Esophagus muscularis mucosa (tissue), 4 donors: Measurements from ENCODE around the gene CNOT1.

Experiments used
- EP300 ChIP-seq: sonication (generic); formaldehyde crosslinking; IDR thresholded peaks from one replicate; pipeline ENCODE4 v1.6.1; 2017; ENCODE audit warnings: antibody characterized with exemption
- POLR2A ChIP-seq: fragments of 450-650 bp; IDR thresholded peaks from one replicate; pipeline ENCODE4 v1.6.1; 2017; ENCODE audit warnings: antibody characterized with exemption, moderate library complexity, mild to moderate bottlenecking, low read depth
- TF ChIP-seq, protein P1 (sequence below), 3 experiments: fragments of 200-600 bp in 2 of 3; fragments of 450-650 bp in 1 of 3; sonication (generic) in 2 of 3; IDR thresholded peaks; one replicate each; pipeline ENCODE4 v1.5.1; 2017 to 2019; ENCODE audit warnings: antibody characterized with exemption in 3 of 3, mild to moderate bottlenecking in 2 of 3, moderate library complexity in 1 of 3

DNA sequence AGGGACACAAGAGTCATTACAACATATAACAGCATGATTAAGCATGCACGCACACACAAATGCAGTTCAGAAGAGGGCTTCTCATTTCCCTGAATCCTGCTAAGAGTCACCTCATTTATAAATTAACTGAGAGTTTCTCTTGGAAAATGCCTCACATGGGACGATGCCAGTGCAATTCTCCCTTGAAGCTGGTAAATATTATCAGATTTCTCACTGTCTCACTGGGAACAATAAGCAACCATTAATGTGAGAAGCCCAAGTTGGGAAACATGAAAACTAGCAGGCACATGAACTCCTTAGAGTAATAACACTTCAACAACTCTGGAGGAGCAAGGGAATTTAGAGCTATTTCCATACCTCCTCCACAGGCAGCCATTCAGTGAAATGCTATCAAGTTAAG is 87.9 kb downstream of the CNOT1 start:
- TF ChIP-seq, protein P1, sequence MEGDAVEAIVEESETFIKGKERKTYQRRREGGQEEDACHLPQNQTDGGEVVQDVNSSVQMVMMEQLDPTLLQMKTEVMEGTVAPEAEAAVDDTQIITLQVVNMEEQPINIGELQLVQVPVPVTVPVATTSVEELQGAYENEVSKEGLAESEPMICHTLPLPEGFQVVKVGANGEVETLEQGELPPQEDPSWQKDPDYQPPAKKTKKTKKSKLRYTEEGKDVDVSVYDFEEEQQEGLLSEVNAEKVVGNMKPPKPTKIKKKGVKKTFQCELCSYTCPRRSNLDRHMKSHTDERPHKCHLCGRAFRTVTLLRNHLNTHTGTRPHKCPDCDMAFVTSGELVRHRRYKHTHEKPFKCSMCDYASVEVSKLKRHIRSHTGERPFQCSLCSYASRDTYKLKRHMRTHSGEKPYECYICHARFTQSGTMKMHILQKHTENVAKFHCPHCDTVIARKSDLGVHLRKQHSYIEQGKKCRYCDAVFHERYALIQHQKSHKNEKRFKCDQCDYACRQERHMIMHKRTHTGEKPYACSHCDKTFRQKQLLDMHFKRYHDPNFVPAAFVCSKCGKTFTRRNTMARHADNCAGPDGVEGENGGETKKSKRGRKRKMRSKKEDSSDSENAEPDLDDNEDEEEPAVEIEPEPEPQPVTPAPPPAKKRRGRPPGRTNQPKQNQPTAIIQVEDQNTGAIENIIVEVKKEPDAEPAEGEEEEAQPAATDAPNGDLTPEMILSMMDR (IDR thresholded peaks at IDR 0.05) = no peak
- TF ChIP-seq POLR2A = no peak
- TF ChIP-seq EP300 = no peak
